ENCODE measurements around the gene ARID5B.
"Not testable (repeated sequence)": the region's sequence is repeated elsewhere in the genome, so short reads cannot be mapped to it uniquely, and the experiment has no call there.

The ARID5B gene

DNA sequence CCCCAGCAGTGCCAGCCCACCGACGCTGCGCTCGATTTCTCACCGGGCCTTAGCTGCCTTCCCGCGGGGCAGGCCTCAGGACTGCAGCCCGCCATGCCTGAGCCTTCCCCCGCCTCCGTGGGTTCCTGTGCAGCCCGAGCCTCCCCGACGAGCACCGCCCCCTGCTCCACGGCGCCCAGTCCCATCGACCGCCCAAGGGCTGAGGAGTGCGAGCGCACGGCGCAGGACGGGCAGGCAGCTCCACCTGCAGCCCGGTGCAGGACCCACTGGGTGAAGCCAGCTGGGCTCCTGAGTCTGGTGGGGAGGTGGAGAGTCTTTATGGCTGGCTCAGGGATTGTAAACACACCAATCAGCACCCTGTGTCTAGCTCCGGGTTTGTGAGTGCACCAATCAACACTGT is 33.7 kb upstream of the ARID5B start:
- not testable (repeated sequence) for H3K9ac ChIP-seq; H3K9me3 ChIP-seq (ENCODE audit: control insufficient read depth, low read length); H3K4me1 ChIP-seq; H3K27me3 ChIP-seq (ENCODE audit: control insufficient read depth, insufficient read depth, low read length); H3K79me2 ChIP-seq; H3K4me3 ChIP-seq (ENCODE audit: low read depth, low read length); H3K27ac ChIP-seq; H3K36me3 ChIP-seq (ENCODE audit: control insufficient read depth, insufficient read depth, low read length); H3K4me2 ChIP-seq (ENCODE audit: low read length)
- TF ChIP-seq, protein P1, sequence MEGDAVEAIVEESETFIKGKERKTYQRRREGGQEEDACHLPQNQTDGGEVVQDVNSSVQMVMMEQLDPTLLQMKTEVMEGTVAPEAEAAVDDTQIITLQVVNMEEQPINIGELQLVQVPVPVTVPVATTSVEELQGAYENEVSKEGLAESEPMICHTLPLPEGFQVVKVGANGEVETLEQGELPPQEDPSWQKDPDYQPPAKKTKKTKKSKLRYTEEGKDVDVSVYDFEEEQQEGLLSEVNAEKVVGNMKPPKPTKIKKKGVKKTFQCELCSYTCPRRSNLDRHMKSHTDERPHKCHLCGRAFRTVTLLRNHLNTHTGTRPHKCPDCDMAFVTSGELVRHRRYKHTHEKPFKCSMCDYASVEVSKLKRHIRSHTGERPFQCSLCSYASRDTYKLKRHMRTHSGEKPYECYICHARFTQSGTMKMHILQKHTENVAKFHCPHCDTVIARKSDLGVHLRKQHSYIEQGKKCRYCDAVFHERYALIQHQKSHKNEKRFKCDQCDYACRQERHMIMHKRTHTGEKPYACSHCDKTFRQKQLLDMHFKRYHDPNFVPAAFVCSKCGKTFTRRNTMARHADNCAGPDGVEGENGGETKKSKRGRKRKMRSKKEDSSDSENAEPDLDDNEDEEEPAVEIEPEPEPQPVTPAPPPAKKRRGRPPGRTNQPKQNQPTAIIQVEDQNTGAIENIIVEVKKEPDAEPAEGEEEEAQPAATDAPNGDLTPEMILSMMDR (IDR thresholded peaks at IDR 0.05), result peak; percentile 45
- H2AFZ ChIP-seq, result peak overlapping the region; percentile 76

GRCh38 chr10:61869041-61869675 is 32.3 kb upstream of the ARID5B start:
- H3K4me3 ChIP-seq (ENCODE audit: low read depth, low read length), result no peak overlapping the region
- H3K4me1 ChIP-seq, result no peaks in the 10 kb centered on the region
- no peaks in the 10 kb centered on the region for H3K36me3 ChIP-seq (ENCODE audit: control insufficient read depth, insufficient read depth, low read length)
- H3K27ac ChIP-seq, result no peak overlapping the region
- no peaks in the 10 kb centered on the region for H3K9me3 ChIP-seq (ENCODE audit: control insufficient read depth, low read length)
- H3K9ac ChIP-seq, result no peak overlapping the region
- no peak overlapping the region for H2AFZ ChIP-seq
- H3K27me3 ChIP-seq (ENCODE audit: control insufficient read depth, insufficient read depth, low read length), result no peaks in the 10 kb centered on the region
- H3K79me2 ChIP-seq, result no peaks in the 10 kb centered on the region
- no peak overlapping the region for H3K4me2 ChIP-seq (ENCODE audit: low read length)
- TF ChIP-seq, protein P1 (IDR thresholded peaks at IDR 0.05), result no peak

DNA sequence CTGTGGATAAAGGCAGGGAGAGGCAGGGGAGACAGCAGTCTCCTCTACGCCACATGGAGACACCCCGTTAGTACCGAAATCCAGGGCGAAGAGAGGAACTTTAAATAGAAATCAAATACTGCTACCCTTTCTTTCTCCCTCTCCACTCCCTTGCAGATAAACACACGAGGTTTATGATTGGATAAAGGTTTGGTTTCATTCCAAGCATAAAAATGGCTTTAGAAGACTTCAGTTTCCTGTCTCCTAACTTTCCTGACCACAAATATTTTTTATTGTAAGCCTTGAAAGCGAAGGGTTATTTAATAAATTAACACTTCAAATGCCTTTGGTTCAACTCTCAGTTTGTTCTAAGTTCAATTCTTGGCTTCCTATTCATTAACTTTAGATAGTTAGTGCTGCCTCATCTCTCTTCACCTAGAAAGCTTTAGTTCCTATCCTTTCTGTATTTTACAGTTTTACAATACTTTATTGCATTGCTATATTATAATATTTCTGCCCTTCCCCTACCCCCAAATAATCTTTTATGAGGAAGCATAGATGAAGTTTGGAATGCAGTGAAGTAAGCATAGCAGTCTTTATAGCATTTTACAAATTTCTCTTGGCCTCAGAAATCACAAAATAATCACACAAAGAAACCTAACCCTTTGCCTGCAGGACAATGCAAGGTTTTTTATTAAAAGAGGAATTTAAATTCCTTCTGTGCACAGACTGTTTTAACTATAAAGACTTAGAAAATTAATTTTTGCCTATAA is 31.5 kb upstream of the ARID5B start:
- H3K4me2 ChIP-seq (ENCODE audit: low read length), result no peak overlapping the region
- no peaks in the 10 kb centered on the region for H3K79me2 ChIP-seq
- no peaks in the 10 kb centered on the region for H3K27me3 ChIP-seq (ENCODE audit: control insufficient read depth, insufficient read depth, low read length)
- H3K4me1 ChIP-seq, result no peaks in the 10 kb centered on the region
- no peak overlapping the region for H3K27ac ChIP-seq
- H3K9me3 ChIP-seq (ENCODE audit: control insufficient read depth, low read length), result no peaks in the 10 kb centered on the region
- H3K36me3 ChIP-seq (ENCODE audit: control insufficient read depth, insufficient read depth, low read length), result no peaks in the 10 kb centered on the region
- H3K9ac ChIP-seq, result no peak overlapping the region
- no peak overlapping the region for H2AFZ ChIP-seq
- TF ChIP-seq, protein P1 (IDR thresholded peaks at IDR 0.05), result no peak
- no peak overlapping the region for H3K4me3 ChIP-seq (ENCODE audit: low read depth, low read length)

GRCh38 chr10:61870526-61870895 is 31.0 kb upstream of the ARID5B start:
- H3K9ac ChIP-seq, result no peak overlapping the region
- no peaks in the 10 kb centered on the region for H3K9me3 ChIP-seq (ENCODE audit: control insufficient read depth, low read length)
- no peaks in the 10 kb centered on the region for H3K36me3 ChIP-seq (ENCODE audit: control insufficient read depth, insufficient read depth, low read length)
- H3K4me3 ChIP-seq (ENCODE audit: low read depth, low read length), result no peak overlapping the region
- H3K4me2 ChIP-seq (ENCODE audit: low read length), result no peak overlapping the region
- no peaks in the 10 kb centered on the region for H3K4me1 ChIP-seq
- no peaks in the 10 kb centered on the region for H3K79me2 ChIP-seq
- no peak overlapping the region for H2AFZ ChIP-seq
- H3K27ac ChIP-seq, result no peak overlapping the region
- no peaks in the 10 kb centered on the region for H3K27me3 ChIP-seq (ENCODE audit: control insufficient read depth, insufficient read depth, low read length)
- TF ChIP-seq, protein P1 (IDR thresholded peaks at IDR 0.05), result no peak

DNA sequence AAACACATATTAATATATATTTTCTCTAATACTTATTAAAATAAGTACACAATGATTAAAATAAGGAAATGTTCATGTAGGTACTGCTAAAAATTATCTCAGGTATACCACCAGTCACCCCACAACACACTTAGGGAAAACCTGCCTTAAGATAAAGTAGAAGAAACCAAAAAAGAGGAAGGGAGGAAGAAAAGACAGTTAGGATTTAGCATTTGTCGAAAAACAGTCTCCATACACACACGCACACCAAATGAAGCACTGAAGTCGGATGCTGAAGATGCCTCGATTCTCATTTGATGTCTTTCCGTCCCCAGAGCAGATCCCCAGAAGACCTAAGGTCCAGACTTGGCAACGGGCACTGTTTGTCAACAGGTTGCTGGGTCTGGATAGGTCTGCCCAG is 30.0 kb upstream of the ARID5B start:
- Histone ChIP-seq H3K27ac (no peak overlapping the region), H3K4me1 (no peaks in the 10 kb centered on the region), H3K27me3 (ENCODE audit: control insufficient read depth, insufficient read depth, low read length) (no peaks in the 10 kb centered on the region), H3K36me3 (ENCODE audit: control insufficient read depth, insufficient read depth, low read length) (no peaks in the 10 kb centered on the region), H3K9ac (no peak overlapping the region), H2AFZ (no peak overlapping the region), H3K79me2 (no peaks in the 10 kb centered on the region), H3K9me3 (ENCODE audit: control insufficient read depth, low read length) (no peaks in the 10 kb centered on the region), H3K4me2 (ENCODE audit: low read length) (no peak overlapping the region), H3K4me3 (ENCODE audit: low read depth, low read length) (no peak overlapping the region)
- TF ChIP-seq, protein P1 (IDR thresholded peaks at IDR 0.05), result no peak

Measured in parathyroid adenoma (tissue), 2 donors.